GM13976 (cell line): ENCODE measurements around the gene EXOC7.

Experiments
- DNase-seq: peaks from one replicate; pipeline ENCODE4 v3.0.0; 2012; ENCODE audit warnings: low spot score
- CTCF ChIP-seq: IDR thresholded peaks from 2 replicates; pipeline ENCODE4 v1.5.1; 2012; ENCODE audit warnings: borderline replicate concordance, mild to moderate bottlenecking; ENCODE audit not compliant: insufficient read depth; ENCODE audit errors: extremely low read depth, missing control alignments, control extremely low read depth
- in situ Hi-C: fragments of 300-500 bp; cut with MboI; formaldehyde crosslinking; loops from one replicate; pipeline ENCODE4 v1.12.0; 2022; ENCODE audit warnings: low sequenced_read_pairs, mixed read lengths, inconsistent platforms; ENCODE audit not compliant: unreplicated experiment

The EXOC7 gene

GRCh38 chr17:76148015-76148326 is 44.4 kb upstream of the EXOC7 start:
- DNase-seq = no peak
- in situ Hi-C loops = no loop called here
- TF ChIP-seq CTCF = no peak

- DNase-seq = peak; percentile 32
- no peak for TF ChIP-seq CTCF
- in situ Hi-C loops = no loop called here
Measured at GRCh38 chr17:76147211-76148014, 43.8 kb upstream of the EXOC7 start.

GRCh38 chr17:76146053-76146851 is 42.7 kb upstream of the EXOC7 start:
- in situ Hi-C loops = no loop called here
- peak; percentile 40 for DNase-seq
- no peak for TF ChIP-seq CTCF

- in situ Hi-C loops = no loop called here
- peak; percentile 71 for DNase-seq
- TF ChIP-seq CTCF = no peak
Measured at GRCh38 chr17:76145231-76146052, 41.9 kb upstream of the EXOC7 start.

- no peak for TF ChIP-seq CTCF
- in situ Hi-C loops = no loop called here
- DNase-seq = peak; percentile 27
Measured at GRCh38 chr17:76142585-76143041, 39.0 kb upstream of the EXOC7 start.

- no peak for TF ChIP-seq CTCF
- in situ Hi-C loops = no loop called here
- DNase-seq = no peak
Measured at GRCh38 chr17:76142039-76142584, 38.5 kb upstream of the EXOC7 start.
